ENCODE results near the gene PTPRE.

- TF ChIP-seq, protein P1, sequence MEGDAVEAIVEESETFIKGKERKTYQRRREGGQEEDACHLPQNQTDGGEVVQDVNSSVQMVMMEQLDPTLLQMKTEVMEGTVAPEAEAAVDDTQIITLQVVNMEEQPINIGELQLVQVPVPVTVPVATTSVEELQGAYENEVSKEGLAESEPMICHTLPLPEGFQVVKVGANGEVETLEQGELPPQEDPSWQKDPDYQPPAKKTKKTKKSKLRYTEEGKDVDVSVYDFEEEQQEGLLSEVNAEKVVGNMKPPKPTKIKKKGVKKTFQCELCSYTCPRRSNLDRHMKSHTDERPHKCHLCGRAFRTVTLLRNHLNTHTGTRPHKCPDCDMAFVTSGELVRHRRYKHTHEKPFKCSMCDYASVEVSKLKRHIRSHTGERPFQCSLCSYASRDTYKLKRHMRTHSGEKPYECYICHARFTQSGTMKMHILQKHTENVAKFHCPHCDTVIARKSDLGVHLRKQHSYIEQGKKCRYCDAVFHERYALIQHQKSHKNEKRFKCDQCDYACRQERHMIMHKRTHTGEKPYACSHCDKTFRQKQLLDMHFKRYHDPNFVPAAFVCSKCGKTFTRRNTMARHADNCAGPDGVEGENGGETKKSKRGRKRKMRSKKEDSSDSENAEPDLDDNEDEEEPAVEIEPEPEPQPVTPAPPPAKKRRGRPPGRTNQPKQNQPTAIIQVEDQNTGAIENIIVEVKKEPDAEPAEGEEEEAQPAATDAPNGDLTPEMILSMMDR (optimal IDR thresholded peaks at IDR 0.05 in 1 of 3, IDR thresholded peaks at IDR 0.05 in 1 of 3, conservative IDR thresholded peaks at IDR 0.05 in 1 of 3; ENCODE audit: extremely low read depth in 1 of 3, insufficient read depth in 2 of 3, low read length in 3 of 3) = no peak
- no peak for TF ChIP-seq EZH2 (IDR thresholded peaks at IDR 0.05; ENCODE audit: low read length)
Measured at GRCh38 chr10:127939786-127940330, 33.0 kb downstream of the PTPRE start.

Data from keratinocyte (primary cell).